NCI-H69 (cell line): ENCODE data around the gene AGAP2.
"Not testable (repeated sequence)": the region's sequence is repeated elsewhere in the genome, so short reads cannot be mapped to it uniquely, and the experiment has no call there.

ENCODE experiments used
- DNase-seq: peaks from one replicate; lab custom pipeline; 2025; lab: John Stamatoyannopoulos, UW

Gene AGAP2

GRCh38 chr12:57694459-57695019 is 44.0 kb downstream of the AGAP2 start:
- DNase-seq, result peak; percentile 53

GRCh38 chr12:57693659-57694458 is 44.7 kb downstream of the AGAP2 start, which contains the start of gene OS9:
Gene OS9, plus strand, starts transcription at chr12:57694132. Its CDS starts 30 bp downstream, at chr12:57694162.
- DNase-seq, result peak; percentile 100

DNA sequence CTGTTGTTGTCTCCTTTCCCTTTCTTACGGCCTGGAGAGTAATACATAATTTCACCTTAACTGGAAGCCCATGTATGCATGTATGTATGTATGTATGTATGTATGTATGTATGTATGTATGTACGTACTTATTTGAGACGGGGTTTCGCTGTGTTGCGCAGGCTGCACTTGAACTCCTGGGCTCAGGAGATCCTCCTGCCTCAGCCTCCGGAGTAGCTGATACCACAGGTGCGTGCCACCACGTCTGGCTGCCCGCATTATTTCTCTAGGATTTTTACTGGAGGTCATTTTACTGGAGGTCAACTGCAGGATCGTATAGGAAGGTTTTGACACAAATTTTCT is 45.3 kb downstream of the AGAP2 start:
- no peak for DNase-seq

GRCh38 chr12:57692500-57692899 is 46.0 kb downstream of the AGAP2 start:
- no peak for DNase-seq

GRCh38 chr12:57688931-57689330 is 49.6 kb downstream of the AGAP2 start:
- DNase-seq, result no peak

GRCh38 chr12:57687862-57688261 is 50.7 kb downstream of the AGAP2 start:
- no peak for DNase-seq

DNA sequence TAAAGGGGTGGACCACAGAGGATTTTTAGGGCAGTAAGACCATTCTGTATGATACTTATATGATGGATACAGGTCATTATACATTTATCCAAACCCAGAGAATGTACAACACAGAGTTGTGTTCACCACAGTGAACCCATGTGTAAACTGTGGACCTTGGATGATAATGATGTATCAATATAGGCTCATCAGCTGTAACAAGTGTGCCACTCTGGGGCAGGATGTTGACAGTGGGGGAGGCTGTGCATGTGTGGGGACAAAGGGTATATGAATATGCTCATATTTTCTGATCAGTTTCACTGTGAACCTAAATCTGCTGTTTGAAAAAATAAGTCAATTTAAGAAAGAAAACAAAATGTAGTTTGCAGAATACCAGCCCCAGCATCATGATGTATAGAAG is 58.8 kb downstream of the AGAP2 start:
- no peak for DNase-seq

GRCh38 chr12:57677947-57678346 is 60.6 kb downstream of the AGAP2 start:
- DNase-seq, result not testable (repeated sequence)

- no peak for DNase-seq
Measured at GRCh38 chr12:57674691-57675090, 63.9 kb downstream of the AGAP2 start.
